Activated CD8-positive, alpha-beta memory T cell treated with anti-CD3 and anti-CD28 coated beads, Interleukin-2, amount 50 U/mL, for 48 hours (primary cell): ENCODE results near the gene ELAC1.

Source experiments
- DNase-seq: peaks from one replicate; pipeline ENCODE4 v3.0.0-alpha.2; 2020

Gene ELAC1

GRCh38 chr18:51021226-51021965, 53.6 kb downstream of the ELAC1 start:
- DNase-seq = no peak

- DNase-seq = no peak
These were observed 57.7 kb downstream of the ELAC1 start for GRCh38 chr18:51025512-51025911.

- DNase-seq = no peak
These were observed 60.5 kb downstream of the ELAC1 start for GRCh38 chr18:51028201-51028805.

GRCh38 chr18:51029378-51029693, 61.5 kb downstream of the ELAC1 start:
- DNase-seq = no peak

GRCh38 chr18:51029694-51030536, 62.1 kb downstream of the ELAC1 start, which contains the start of gene SMAD4:
SMAD4 (plus strand) TSS chr18:51030213; CDS start chr18:51047047, 16,834 bp downstream.
- peak; percentile 99 for DNase-seq

GRCh38 chr18:51030537-51031258, 62.9 kb downstream of the ELAC1 start:
- peak; percentile 82 for DNase-seq

DNA sequence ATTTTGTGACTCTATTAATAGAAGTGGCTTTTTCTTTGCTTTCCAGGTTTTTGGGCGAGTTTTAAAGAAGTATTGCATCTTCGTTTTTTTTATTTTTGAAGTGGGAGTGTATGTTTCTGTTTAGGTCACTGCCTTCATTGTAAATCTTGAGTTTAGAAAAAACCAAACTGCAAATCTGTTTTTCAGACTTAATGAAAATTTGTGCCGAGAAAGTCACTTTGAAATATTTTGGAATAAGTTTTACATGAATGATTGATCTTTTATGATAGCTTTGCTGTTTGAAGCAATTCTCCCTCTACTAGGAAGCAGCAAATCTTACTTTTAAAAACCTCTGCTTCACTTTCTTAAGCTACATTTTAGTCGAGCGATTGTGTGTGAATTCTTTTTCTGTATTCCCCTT, 64.4 kb downstream of the ELAC1 start:
- no peak for DNase-seq

GRCh38 chr18:51037230-51037629, 69.4 kb downstream of the ELAC1 start:
- no peak for DNase-seq
